ENCODE data around the gene TEX11.
"Not testable (repeated sequence)": the region's sequence is repeated elsewhere in the genome, so short reads cannot be mapped to it uniquely, and the experiment has no call there.

Gene TEX11

DNA sequence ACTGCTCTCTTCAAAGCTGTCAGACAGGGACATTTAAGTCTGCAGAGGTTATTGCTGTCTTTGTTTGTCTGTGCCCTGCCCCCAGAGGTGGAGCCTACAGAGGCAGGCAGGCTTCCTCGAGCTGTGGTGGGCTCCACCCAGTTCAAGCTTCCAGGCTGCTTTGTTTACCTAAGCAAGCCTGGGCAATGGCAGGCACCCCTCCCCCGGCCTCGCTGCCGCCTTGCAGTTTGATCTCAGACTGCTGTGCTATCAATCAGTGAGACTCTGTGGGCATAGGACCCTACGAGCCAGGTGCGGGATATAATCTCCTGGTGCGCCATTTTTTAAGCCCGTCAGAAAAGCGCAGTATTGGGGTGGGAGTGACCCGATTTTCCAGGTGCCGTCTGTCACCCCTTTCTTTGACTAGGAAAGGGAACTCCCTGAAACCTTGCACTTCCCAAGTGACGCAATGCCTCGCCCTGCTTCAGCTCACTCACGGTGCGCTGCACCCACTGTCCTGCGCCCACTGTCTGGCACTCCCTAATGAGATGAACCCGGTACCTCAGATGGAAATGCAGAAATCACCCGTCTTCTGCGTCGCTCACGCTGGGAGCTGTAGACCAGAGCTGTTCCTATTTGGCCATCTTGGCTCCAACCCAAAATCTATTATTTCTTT lies 338.5 kb downstream of the TEX11 start:
- not testable (repeated sequence) for FAIRE-seq

DNA sequence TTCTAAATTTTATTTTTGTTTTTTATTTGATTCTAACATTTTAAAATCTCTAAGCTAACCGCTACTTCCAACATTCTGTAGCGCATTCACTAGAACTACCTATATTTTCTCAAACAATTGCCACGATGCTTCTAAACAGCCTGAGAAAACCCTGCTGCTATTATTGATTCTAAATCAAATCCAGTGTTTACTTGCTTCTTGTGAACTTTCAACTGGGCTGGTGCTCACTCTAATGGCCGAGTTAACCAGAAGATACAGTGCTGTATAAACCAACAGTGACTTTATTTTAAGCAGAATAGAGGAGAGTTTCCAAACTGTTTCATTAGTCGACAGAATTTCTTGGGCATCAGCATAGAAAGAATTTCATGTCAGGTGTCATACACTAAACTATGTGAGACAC lies 353.6 kb downstream of the TEX11 start:
- no peak for FAIRE-seq

DNA sequence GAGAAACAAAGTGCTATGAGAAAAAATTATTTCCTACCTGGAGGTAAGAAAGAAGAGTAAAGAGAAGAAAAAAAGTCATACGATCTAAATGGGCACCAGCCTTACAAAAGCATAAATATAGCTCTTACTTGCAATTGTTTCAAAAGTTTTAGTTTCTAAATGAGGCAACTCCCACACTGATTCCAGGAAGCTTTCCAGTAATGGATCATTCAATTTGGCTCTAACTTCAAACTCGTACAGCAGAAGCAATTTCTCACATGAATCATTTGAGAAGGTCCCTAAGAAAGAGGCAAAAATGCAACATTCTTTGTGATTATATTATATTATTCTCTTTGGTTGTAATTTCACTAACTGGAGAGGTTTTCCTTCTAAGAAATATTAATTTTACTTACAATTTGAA lies 354.0 kb downstream of the TEX11 start:
- no peak for FAIRE-seq

DNA sequence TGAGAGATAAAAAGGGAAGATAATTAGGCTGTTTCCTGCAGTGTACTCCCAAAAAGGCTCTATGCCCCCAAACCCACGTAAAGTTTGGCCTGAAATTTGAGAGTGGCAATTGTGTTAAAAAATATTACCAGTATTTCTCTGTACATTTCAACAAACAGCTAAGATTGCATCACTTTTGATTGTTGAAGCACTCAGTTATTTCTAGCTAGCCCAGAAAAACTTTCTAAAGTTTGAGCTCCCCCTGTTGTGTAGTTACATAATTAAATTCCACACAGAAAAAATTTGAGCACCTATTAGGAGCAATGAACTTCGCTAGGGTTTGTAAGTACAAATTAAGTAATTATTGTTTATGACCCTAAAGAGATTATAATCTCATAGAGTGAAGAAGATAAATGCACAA lies 354.4 kb downstream of the TEX11 start:
- FAIRE-seq = peak; percentile 75

DNA sequence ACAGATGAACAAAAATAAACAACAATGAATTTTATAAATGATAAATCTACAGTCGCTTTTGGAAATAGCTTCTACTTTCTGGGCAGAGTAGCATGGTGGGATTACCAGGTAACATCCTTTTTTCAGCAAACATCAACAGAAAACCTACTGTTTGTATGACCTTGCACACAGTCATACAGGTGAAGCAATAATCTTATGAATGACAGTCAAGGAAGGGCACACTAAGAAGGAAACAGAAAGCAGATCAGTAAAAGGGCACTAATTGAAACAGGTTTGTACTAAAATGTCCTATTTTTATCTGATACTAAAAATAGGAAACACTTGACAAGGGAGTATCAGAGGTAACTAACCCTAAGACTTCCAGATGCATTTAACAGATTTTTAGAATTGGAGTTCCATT lies 355.0 kb downstream of the TEX11 start:
- no peak for FAIRE-seq

DNA sequence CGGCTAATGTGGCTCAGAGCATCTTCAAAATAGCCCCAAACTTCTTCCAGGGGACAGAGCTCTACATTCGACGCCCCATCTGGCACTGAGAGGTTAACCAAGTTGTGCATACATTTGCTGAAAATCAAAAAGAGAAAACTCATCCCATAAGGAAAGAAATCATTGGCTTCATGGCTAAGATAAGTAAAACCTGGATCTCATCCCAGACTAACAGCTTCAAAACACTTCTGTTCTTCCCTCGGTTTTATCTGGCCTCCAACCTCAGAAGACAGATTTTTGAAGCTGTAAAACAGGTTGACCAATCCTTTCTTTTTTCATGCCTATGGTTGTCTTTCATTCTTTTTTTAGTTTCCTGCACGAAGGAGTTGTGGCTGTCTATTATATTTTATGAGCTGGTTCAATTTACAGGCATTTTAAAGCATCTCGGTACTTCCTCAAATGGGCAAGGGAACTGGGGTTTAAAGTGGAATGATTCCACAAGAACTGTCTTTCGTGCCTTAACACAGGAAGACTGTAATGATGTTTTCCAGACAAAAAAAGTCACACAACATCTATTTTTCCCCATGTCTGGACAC lies 356.3 kb downstream of the TEX11 start:
- no peak for FAIRE-seq

DNA sequence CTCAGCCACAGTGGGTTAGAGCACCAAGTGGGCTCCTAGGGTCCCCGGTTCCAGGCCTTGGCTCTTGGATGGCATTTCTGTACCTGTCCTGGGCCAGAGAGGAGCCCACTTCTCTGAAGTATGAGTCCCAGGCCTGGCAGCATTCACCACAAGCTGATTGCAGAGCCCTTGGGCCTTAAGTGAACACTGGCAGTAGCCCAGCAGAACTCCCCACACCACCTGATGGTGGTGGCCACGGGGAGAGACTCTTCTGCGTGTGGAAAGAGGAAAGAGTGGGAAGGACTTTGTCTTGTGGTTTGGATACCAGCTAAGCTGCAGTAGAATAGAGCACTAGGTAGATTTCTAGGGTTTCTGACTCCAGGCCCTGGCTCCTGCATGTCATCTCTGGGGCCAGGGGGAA lies 359.1 kb downstream of the TEX11 start:
- FAIRE-seq = no peak

DNA sequence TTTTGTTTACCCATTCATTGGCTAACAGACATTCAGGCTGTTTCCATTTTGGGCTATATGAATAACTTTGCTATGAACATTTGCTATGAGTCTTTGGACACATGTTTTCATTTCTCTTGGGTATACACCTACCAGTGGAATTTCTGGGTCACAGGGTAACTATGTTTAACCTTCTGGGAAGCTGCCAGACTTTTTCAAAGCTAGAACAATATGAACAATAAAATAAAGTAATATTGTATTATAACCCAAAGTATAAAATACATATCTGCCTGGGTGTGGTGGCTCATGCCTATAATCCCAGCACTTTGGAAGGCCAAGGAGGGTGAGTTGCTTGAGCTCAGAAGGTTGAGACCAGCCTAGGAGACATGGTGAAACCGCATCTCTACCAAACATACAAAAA lies 373.3 kb downstream of the TEX11 start:
- no peak for FAIRE-seq

DNA sequence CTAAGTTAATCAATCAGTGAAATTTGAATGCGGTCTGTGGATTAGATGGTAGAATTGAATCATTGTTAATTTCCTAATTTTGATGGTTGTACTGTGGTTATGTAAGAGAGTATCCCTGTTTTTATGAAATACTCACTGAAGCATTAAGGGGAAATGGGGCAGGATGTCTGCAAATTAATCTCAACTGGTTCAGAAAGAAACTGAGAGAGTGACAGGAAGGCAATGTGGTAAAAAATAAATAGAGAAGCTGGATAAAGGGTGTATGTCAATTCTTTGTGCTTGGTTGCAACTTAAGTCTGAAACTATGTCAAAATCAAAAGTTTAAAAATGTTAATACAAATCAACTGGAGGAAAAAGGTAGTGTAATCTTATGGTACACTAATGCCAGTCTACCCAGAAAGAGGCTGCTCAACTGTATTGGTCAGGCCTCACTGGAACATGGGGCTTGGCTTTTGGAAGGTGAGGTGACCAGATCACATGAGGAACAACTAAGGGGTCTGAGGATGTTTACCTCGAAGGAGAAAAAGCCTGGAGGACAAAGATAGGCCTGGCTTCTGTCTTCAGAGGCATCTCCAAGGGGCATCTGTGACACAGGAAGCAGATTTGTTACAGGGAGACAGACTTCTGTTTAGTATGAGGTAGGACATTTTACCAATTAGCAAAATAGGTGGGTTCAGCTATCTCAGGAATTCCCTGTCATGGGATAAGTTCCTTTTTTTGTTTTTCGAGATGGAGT lies 380.7 kb downstream of the TEX11 start:
- no peak for FAIRE-seq

DNA sequence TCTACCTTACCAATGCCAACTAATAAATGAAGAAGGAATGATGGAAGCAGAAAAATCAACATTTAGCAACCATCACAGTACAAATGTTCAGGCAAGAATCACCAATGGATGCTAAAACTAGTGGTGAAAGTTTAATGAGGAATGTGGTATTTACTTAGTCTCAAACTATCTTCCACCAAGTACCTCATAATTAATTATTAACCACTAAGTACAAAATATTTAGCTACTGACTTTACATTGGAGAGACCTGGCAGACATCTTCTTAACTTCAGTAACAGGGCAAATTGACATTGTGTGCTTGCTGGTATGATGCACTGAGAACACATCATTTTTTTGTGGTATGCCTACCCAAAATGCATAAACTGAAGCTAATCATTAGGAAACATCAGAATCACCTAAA lies 381.5 kb downstream of the TEX11 start:
- no peak for FAIRE-seq

DNA sequence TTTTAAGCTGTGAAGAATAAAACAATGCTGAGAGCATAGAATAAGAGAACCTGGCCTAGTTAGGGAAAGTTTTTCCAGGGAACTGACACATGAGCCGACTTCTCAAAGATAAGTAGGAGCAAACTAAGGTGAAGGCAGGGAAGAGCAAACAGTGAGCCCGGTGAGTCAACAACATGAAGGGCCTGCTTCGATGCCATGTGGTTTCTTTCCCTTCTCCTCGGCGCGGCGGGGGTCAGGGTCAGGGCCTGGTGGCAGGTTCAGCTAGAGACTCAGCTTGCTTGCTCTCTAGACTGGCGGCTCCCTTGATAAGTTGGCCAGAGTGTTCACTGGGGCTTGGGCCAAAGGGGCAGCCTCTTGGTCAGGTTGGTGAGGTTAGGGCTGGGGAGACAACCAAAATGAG lies 382.8 kb downstream of the TEX11 start:
- FAIRE-seq = no peak

DNA sequence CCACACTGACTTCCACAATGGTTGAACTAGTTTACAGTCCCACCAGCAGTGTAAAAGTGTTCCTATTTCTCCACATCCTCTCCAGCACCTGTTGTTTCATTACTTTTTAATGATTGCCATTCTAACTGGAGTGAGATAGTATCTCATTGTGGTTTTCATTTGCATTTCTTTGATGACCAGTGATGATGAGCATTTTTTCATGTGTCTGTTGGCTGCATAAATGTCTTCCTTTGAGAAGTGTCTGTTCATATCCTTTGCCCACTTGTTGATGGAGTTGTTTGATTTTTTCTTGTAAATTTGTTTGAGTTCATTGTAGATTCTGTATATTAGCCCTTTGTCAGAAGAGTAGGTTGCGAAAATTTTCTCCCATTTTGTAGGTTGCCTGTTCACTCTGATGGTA lies 392.8 kb downstream of the TEX11 start:
- not testable (repeated sequence) for FAIRE-seq

DNA sequence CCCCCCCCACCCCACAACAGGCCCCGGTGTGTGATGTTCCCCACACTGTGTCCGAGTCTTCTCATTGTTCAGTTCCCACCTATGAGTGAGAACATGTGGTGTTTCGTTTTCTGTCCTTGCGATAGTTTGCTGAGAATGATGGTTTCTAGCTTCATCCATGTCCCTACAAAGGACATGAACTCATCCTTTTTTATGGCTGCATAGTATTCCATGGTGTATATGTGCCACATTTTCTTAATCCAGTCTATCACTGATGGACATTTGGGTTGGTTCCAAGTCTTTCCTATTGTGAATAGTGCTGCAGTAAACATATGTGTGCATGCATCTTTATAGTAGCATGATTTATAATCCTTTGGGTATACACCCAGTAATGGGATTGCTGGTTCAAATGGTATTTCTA lies 393.2 kb downstream of the TEX11 start:
- not testable (repeated sequence) for FAIRE-seq

DNA sequence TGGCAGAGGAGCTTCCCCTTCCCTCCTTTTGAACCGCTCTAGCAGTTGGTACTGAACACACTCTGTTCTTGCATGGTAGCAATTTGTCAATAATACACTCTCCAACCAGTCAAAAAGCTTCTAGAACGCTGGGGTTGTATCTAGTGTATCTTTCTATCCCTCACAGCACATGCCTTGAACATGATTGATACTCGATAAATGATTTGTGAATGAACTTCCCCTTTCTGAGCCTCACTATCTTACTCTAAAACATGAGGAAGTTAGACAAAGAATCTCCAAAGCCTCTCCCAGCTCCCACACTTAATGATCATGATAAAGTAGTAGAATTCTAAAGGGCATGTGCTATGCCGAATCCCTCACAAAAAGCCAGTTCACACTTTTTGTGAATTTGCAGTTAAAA lies 399.4 kb downstream of the TEX11 start:
- FAIRE-seq = no peak

DNA sequence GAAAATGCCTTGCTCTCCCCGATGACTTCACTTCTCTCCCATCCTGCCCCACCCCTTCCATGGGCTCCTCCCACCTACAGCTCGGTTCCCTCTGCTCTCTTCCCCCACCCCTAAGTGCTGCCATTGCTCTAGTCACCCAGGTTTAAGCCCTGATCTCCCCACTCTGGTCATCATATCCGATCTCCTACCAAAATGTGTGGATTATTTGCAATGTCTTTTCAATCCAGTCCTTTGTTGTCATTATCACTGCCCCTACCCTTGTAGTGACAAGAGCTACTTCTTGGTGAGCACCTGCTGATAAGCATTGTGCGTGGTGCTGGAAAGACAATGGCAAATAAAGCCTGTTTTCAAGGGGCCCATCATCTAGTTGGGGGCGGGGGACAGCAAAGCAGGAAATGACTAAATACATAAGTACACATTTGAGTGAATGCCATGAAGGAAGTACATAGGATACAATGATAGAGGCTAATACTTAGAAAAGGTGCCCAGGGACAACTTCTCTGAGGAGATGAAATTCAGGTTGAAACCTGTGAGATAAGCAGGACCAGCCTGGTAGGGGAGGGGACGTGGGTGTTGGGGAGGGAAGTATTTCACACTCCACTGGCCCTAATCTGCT lies 400.1 kb downstream of the TEX11 start:
- FAIRE-seq = no peak

DNA sequence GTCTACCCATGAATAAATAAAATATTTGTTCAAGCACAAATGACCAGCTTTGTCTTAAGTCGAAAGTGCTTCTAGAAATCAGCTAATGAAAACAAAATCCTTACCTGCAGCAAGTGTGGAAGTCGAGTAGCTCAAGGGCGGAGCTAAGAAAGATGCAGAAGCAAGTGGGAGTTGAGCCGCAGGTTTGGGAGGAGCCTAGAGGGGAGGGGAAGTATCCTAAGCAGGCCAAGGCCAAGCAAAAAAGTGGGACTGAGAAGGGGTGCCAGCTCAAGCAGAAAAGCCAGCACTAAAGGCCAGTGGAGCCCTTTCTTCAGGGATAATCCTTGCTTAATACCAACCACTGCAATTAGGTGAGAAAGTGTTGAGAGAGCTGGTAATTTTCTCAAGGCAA lies 403.1 kb downstream of the TEX11 start:
- FAIRE-seq = no peak

DNA sequence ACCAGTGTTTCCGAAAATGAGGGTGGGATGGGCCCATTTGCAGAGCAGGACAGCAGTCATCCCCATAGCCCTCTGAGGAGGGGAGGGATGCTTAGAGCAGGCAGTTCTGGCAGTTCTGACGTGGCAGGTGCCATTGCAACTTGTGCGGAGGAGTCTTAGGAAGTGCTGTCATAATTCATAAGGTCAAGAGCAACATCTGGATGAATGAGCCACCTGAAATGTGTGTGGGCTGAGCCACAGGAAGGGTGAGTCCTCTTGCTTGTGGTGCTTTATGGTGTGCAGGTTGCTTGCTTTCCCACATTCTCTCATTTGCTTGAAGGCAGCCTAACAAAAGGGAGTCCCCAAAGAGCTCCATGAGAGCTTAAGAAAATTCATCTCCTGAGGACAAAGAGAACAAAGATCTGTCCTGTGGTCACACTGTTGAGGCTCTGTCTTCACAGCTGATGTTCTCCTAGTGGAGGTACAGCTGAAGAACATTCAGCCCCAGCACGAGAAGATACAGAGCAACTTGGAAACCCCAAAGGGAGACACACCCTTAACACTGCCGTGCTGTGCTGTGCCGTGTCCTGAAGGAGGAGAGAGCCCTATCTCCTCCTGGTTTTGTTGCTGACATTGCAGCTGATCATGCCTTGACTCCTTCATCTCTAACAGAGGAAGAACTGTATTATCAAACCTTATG lies 403.6 kb downstream of the TEX11 start:
- no peak for FAIRE-seq

DNA sequence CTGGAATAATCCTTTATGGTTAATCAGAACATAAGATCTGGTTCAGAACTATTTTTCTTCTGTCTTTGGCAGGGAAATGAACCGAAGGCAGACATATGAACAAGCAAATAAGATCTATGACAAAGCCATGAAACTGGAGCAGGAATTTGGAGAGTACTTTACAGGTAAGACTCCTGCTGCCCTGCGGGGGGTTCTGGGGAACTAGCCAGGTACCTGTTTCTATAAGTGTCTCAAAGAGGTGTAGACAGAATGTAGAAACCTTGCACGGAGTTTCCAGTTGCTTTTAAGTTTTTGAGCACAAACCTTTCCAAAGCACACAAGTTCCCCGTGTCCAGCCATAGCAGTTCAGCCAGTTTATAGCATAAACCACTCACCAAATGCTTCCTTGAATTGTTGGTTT lies 407.7 kb downstream of the TEX11 start:
- FAIRE-seq = no peak

DNA sequence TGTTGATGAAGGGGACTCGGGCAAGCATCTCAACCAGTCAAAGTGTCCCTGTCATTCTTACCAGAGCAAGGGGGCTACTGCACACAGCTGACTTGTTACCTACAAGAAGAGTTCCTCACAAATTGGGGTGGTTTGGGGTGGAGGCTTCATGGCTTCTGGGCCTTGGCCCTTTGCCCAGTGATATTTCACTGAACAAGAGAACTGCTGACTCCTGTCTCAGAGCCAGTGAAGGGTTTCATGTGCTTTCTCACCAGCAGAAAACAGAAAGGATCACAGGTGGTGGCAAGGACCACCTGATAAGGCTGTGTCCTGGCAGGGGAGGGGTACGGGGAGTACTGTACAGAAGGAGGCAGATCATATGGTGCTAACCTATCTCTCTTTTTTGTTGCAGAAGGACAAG lies 410.4 kb downstream of the TEX11 start:
- no peak for FAIRE-seq

DNA sequence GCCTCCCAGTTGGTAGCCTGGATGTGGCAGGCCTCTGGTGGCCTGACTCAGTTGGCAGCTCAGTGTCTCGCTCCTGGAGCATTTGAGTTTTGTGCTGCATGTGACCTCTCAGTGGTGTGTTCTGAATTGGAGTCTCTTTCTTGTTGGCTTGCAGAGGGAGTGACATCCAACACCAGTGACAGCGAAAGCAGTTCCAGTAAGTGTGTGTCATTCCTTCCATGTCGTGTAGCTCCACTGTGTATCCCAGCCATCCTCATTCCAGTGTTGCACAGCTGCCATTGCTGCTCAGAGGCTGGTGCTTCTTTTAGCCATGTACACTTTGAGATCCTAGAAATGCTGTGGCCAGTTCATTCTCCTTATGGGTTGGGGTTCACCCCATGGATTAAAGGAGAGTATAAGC lies 411.5 kb downstream of the TEX11 start:
- no peak for FAIRE-seq

DNA sequence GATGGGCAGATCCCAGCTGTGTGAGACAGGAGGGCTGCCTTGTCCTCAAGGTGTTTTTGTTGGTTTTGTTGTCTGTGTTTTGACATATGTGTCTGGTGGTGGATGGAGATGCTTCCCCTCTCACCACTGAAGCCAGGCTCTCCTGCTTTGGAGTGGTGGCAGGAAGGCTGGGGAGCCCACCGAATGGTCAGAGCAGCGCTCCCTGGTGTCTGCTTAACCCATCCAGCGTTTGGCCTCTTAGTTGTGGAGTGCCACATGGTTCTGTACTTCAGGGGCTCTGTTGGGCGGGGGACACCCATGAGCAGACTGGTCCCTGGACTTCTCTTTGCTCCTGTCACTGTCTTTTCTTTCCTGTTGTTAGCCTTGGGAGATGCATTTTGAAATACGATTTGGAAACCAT lies 412.0 kb downstream of the TEX11 start:
- no peak for FAIRE-seq

DNA sequence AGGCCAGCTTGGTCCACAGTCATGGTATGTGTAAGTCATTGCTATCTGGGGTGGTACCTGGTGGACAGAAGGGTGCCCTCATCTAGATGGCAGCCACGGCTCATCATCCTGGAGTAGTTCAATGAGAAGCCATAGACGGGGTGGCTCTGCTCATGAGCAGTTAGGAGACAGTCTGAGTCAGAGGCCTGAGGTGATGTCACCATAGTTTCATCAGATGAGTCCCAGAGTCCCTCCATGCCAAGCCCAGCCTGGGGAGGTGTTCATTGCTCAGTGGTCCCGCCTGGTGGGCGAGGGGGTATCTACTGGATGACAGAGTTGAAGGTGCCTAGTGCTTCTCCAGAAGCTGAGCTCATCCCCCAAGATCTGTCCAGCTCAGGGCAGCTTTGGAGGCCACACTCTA lies 414.1 kb downstream of the TEX11 start:
- FAIRE-seq = no peak

DNA sequence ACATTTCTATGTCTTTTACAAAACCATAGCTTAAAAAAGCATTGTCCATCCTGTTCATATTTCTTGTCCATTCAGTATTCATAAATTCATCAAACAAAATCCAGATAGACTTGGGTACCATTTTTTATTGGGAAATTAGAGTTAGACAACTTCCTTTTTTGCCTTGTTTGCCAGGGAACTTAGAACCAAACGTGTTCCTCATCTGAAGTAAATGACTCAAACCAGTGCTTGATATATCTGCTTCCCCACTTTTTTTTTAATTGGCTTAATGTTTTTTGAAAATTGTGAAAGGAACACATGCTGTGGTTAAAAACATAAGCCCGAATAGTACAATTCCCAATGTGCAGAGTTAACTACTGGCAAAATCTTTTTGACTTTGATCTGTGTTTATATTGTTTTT lies 419.7 kb downstream of the TEX11 start:
- no peak for FAIRE-seq

DNA sequence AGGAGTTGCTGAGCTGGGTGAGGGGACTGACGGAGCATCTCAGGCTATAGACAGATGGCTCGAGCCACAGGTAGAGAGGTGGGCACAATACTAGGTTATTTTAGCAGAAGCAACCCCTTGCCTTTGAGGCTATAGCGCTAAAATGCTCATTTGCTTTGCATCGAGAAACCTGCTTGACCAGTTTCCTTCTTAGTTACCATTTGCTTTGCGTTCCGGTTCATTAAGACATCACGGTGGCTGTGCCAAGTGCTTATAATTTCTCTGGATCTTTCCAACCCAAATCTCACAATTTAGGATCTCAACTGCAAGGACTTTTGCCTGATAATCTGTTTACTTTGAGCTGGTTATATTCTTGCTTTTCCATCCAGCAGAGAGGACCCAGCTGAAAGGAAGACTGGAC lies 423.0 kb downstream of the TEX11 start:
- FAIRE-seq = no peak

All from islet of Langerhans (tissue), 1 donor.